ENCODE measurements around the gene DYNC1I2. TPM values are rescaled to one million over a fixed set of nuclear protein-coding genes. Genes with fewer than 3 reads are reported as not detected.
"Not testable (repeated sequence)": the region's sequence is repeated elsewhere in the genome, so short reads cannot be mapped to it uniquely, and the experiment has no call there.

DYNC1I2 gene
- total and polyA plus RNA-seq, 7 donors: 69.8 to 133 (median 103) TPM

DNA sequence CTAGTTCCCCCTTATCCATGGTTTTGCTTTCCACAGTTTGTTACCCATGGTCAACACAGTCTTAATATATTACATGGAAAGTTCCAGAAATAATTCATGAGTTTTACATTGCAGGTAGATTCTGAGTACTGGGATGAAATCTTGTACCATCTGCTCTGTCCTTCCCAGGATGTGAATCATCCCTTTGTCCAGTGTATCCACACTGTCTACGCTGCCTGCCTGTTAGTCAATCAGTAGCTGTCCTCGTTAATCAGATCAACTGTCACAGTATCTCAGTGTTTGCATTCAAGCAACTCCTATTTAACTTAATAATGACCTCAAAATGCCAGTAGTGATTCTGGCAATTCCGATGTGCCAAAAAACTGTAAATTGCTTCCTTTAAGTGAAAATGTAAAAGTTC is 76.3 kb downstream of the DYNC1I2 start:
- intact Hi-C loops (cut with DNase I): no loop called here
- no peaks in the 10 kb centered on the region for H3K4me1 ChIP-seq
- H3K27me3 ChIP-seq: no peaks in the 10 kb centered on the region
- no peak for DNase-seq
- WGBS, 2 donors: 94 to 96% methylated on average over 3 of the region's 3 CpGs
- no peak overlapping the region for H3K27ac ChIP-seq
- H3K36me3 ChIP-seq: peaks cover 8 to 41% (median 15%) of the 10 kb centered on the region in 4 donors
- H3K9me3 ChIP-seq: no peaks in the 10 kb centered on the region
- no peak overlapping the region for H3K4me3 ChIP-seq
- no peak for TF ChIP-seq EP300 (IDR thresholded peaks at IDR 0.05)
- TF ChIP-seq POLR2A (IDR thresholded peaks at IDR 0.05): no peak
- TF ChIP-seq, protein P1, sequence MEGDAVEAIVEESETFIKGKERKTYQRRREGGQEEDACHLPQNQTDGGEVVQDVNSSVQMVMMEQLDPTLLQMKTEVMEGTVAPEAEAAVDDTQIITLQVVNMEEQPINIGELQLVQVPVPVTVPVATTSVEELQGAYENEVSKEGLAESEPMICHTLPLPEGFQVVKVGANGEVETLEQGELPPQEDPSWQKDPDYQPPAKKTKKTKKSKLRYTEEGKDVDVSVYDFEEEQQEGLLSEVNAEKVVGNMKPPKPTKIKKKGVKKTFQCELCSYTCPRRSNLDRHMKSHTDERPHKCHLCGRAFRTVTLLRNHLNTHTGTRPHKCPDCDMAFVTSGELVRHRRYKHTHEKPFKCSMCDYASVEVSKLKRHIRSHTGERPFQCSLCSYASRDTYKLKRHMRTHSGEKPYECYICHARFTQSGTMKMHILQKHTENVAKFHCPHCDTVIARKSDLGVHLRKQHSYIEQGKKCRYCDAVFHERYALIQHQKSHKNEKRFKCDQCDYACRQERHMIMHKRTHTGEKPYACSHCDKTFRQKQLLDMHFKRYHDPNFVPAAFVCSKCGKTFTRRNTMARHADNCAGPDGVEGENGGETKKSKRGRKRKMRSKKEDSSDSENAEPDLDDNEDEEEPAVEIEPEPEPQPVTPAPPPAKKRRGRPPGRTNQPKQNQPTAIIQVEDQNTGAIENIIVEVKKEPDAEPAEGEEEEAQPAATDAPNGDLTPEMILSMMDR (IDR thresholded peaks at IDR 0.05): no peak

- TF ChIP-seq POLR2A (IDR thresholded peaks at IDR 0.05) (no peak), POLR2AphosphoS5 (IDR thresholded peaks at IDR 0.05) (no peak), EP300 (IDR thresholded peaks at IDR 0.05) (no peak)
- TF ChIP-seq, protein P1 (IDR thresholded peaks at IDR 0.05): no peak
- DNase-seq: no peak
- Histone ChIP-seq H3K36me3 (peaks cover 0 to 13% (median 5%) of the 10 kb centered on the region in 4 donors), H3K27me3 (no peaks in the 10 kb centered on the region), H3K4me1 (no peaks in the 10 kb centered on the region), H3K27ac (no peak overlapping the region), H3K4me3 (no peak overlapping the region), H3K9me3 (no peaks in the 10 kb centered on the region)
- intact Hi-C loops (cut with DNase I): no loop called here
Measured at GRCh38 chr2:171771463-171771862, 84.2 kb downstream of the DYNC1I2 start.

- 90 to 95% methylated on average over 5 of the region's 5 CpGs for WGBS, 2 donors
- H3K36me3 ChIP-seq: peaks cover 0 to 10% (median 2%) of the 10 kb centered on the region in 4 donors
- H3K4me1 ChIP-seq: no peaks in the 10 kb centered on the region
- no peak overlapping the region for H3K27ac ChIP-seq
- no peak for DNase-seq
- TF ChIP-seq POLR2A (IDR thresholded peaks at IDR 0.05) (no peak), EP300 (IDR thresholded peaks at IDR 0.05) (no peak), POLR2AphosphoS5 (IDR thresholded peaks at IDR 0.05) (no peak)
- TF ChIP-seq, protein P1 (IDR thresholded peaks at IDR 0.05): no peak
- intact Hi-C loops (cut with DNase I): no loop called here
- no peaks in the 10 kb centered on the region for H3K27me3 ChIP-seq
- no peaks in the 10 kb centered on the region for H3K9me3 ChIP-seq
- H3K4me3 ChIP-seq: no peak overlapping the region
Measured at GRCh38 chr2:171772373-171772772, 85.1 kb downstream of the DYNC1I2 start.

- H3K9me3 ChIP-seq; DNase-seq; H3K27ac ChIP-seq; H3K27me3 ChIP-seq; intact Hi-C loops (cut with DNase I); H3K36me3 ChIP-seq; H3K4me1 ChIP-seq; H3K4me3 ChIP-seq: not testable (repeated sequence)
- 97 to 98% methylated on average over 35 of the region's 35 CpGs for WGBS, 2 donors
Measured at GRCh38 chr2:171774581-171774980, 87.3 kb downstream of the DYNC1I2 start.

DNA sequence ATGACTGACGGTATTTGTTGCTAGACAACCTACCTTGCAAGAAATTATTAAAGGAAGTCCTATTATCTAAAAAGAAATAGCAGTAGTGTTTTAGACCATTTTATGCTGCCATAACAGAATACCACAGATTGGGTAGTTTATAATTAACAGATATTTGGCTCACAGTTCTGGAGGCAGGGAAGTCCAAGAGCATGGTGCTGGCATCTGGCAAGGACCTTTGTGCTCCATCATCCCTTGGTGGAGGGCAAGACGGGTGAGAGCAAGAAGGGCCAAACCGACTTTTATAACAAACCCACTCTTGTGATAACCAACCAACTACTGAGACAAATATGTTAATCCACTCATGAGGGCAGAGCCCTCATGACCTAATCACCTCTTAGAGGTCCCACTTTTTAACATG is 91.2 kb downstream of the DYNC1I2 start:
- no peak for TF ChIP-seq POLR2A (IDR thresholded peaks at IDR 0.05)
- no peak for TF ChIP-seq POLR2AphosphoS5 (IDR thresholded peaks at IDR 0.05)
- TF ChIP-seq, protein P1 (IDR thresholded peaks at IDR 0.05): no peak
- 98 to 99% methylated on average over 3 of the region's 3 CpGs for WGBS, 2 donors
- Histone ChIP-seq H3K4me3 (no peak overlapping the region), H3K36me3 (peaks cover 0 to 28% (median 7%) of the 10 kb centered on the region in 4 donors), H3K4me1 (no peaks in the 10 kb centered on the region), H3K9me3 (no peaks in the 10 kb centered on the region), H3K27ac (no peak overlapping the region), H3K27me3 (no peaks in the 10 kb centered on the region)
- DNase-seq: no peak
- intact Hi-C loops (cut with DNase I): no loop called here

Measured in sigmoid colon (tissue), 7 donors.